GM18873 (cell line): ENCODE measurements around the gene ANKS1A.

Experiments
- ATAC-seq: cut with Tn5 transposase; IDR thresholded peaks from one replicate; pipeline ENCODE4 v1.9.1; 2021; ENCODE audit warnings: mild to moderate bottlenecking, moderate library complexity, moderate number of reproducible peaks; ENCODE audit not compliant: unreplicated experiment, low FRiP score

Gene ANKS1A

DNA sequence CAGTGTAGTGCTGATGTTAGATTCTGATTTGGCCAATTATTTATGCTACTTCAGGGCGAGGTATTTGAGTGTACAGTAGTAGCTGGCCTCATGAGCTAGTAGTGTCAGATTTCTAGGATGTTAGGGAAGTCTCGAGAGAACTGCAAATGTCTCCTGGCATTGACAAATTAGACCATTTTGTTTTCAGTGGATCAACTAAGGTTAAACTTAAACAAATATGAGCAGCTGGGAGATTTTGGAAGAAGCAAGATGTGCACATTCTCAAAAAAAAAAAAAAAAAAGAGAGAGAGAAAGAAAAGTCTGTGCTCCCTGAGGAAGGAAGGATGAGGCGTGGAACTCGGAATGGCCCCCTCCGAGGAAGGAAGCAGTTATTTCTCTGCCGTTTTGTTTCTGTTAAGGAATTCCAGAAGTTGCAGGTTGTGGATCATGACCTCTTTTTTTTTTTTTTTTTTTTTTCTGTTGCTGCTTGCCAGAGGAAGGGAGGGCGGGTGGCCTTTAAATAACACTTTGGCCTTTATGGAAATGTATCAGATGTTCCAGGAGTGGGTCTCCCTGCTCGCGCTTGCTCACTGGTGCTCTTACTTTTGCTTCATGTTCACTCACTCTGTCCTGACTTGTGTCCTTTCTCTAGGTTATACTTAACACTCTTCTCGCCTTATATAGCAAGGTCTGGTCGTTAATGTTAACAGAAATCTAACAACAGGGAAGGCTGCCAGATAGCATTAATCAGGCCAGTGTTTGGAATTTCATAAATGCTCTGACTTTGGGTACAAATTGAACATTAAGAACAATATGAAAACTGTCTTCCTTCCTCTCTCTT is 127.7 kb downstream of the ANKS1A start:
- ATAC-seq: no peak

DNA sequence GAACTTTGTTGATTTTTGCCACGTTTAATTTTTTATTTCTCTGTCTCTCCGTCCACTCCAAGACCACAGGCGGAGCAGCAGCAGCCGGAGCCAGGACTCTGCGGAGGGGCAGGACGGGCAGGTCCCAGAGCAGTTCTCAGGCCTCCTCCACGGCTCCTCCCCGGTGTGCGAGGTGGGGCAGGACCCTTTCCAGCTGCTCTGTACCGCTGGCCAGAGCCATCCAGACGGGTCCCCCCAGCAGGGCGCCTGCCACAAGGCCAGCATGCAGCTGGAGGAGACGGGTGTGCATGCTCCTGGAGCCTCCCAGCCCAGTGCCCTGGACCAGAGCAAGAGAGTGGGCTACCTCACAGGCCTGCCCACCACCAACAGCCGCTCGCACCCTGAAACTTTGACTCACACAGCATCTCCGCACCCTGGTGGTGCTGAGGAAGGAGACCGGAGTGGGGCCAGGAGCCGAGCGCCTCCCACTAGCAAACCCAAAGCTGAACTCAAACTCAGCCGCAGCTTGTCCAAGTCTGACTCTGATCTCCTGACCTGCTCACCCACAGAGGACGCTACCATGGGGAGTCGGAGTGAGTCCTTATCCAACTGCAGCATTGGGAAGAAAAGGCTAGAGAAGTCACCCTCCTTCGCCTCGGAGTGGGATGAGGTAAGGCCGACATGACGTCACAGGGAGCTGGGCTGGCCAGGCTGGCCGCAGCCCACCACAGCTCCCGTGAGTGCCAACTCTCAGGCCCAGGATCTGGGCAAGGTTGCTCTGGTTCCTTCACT is 128.5 kb downstream of the ANKS1A start:
- ATAC-seq: no peak

DNA sequence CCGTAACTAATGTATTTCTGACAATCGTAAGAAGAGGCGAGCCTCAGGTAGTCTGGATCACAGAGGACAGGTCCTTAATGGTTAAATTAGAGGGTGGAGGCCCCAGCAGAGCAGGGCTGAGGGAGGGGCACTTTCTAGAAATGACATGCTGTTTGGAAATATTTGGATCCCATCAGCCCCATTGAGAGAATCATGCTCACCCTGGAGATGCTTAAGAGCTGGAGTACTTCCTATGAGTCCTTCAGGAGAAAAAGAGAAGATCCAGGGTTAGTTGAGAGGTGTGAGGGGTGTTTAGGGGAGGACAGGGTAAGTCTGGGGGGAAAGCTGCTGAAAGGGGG is 129.1 kb downstream of the ANKS1A start:
- ATAC-seq: no peak

DNA sequence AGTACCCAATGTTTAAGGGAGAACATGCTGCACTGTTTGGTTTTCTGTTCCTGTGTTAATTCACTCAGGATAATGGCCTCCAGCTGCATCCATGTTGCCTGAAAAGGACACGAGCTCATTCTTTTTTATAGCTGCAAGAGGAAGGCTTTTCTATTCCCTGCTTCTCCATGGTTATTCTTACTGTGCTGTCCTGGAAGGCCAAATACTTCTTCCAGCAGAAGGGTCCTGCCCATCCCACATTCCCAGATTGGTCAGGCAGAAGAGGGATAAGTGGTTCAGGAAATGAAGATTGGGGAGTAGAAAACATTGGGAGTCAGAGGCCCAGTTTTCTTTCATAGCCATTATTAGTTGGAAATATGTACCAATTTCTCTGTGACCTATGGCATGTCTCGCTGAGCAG is 129.7 kb downstream of the ANKS1A start:
- no peak for ATAC-seq

GRCh38 chr6:35019171-35019570 is 130.1 kb downstream of the ANKS1A start:
- ATAC-seq: no peak

- no peak for ATAC-seq
These were observed 130.8 kb downstream of the ANKS1A start for GRCh38 chr6:35019831-35020230.

GRCh38 chr6:35021004-35021403 is 131.9 kb downstream of the ANKS1A start:
- no peak for ATAC-seq

DNA sequence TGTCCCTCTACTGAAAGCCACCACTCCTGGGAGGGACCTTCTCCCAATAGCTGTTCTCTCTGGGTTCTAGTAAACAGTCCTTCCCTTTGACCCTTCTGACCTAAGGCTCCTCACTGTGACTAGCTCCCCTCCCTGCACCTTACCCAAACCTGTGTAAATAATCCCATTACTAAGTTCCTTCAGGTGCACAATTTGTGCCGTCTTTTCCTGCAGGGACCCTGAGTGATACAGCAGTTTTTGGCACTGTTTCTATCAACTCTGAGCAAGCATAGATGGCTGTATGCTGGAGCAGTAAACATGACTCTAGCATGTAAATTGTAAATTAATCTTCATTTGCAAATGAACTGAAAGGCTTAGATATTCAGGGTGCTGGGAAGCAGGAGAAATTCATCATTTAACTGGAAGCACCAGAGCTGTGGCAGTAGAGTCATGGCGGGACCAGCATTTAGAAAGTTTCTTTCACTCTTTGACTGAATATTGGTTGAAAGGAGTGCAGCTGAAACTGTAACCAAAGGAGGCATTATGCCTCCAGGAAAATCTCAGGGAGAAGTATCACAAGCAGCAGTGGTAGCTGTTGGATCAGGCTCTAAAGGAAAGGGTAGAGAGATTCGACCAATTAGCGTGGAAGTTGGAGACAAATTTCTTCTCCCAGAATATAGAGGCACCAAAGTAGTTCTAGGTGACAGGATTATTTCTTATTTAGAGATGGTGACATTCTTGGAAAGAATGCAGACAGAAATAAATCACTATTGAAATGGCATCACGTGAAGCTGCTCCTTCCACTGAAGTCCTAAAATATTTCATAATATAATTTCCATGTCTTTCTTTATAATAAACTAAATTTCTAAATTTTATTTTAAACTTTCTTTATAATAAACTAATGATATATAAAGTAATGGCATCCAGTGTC is 134.3 kb downstream of the ANKS1A start:
- no peak for ATAC-seq

DNA sequence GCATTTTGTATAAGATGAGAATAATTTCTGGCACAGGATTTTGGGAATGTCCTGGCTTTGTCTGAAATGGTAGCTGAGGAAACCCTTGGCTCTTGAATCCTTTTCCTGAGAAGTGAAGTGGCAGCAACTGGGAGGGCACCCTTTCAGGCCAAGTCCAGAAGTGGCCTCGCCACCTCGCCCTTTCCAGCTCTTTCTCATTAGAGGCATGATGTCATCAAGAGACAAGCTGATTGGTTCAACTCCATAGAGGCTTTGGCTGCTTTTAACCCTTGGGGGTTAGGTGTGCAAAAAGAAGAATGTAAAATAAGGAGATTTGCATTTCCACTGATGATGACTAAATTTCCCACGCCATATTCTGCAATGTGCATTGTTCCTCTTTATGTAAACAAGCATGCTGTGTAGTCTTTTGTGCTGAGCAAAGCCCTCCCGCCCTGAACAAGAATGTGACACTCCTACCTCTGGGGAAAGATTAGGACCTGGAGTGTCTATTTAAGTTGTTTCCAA is 135.5 kb downstream of the ANKS1A start:
- no peak for ATAC-seq

GRCh38 chr6:35025232-35026188 is 136.5 kb downstream of the ANKS1A start:
- ATAC-seq: no peak

- ATAC-seq: no peak
These were observed 137.6 kb downstream of the ANKS1A start for GRCh38 chr6:35026434-35027222.

DNA sequence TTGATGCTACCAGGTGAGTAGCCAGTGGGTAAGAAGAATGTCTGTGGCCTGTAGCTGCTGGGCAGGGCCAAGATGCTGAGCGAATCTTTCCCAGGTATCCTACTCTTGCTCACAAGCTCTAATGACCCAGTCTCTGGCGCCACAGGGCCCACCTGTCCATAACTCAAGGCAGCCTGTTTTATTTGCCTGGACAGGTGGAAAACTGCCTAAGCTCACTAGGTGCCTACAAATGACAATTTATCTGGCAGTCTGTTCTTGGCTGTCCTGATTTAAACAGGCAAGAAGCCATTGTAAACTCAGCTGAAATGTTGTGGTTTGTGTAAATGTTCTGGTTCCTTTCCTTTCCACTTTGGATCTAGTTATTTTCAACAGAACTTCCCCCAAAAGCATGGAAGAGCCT is 138.8 kb downstream of the ANKS1A start:
- ATAC-seq: no peak

DNA sequence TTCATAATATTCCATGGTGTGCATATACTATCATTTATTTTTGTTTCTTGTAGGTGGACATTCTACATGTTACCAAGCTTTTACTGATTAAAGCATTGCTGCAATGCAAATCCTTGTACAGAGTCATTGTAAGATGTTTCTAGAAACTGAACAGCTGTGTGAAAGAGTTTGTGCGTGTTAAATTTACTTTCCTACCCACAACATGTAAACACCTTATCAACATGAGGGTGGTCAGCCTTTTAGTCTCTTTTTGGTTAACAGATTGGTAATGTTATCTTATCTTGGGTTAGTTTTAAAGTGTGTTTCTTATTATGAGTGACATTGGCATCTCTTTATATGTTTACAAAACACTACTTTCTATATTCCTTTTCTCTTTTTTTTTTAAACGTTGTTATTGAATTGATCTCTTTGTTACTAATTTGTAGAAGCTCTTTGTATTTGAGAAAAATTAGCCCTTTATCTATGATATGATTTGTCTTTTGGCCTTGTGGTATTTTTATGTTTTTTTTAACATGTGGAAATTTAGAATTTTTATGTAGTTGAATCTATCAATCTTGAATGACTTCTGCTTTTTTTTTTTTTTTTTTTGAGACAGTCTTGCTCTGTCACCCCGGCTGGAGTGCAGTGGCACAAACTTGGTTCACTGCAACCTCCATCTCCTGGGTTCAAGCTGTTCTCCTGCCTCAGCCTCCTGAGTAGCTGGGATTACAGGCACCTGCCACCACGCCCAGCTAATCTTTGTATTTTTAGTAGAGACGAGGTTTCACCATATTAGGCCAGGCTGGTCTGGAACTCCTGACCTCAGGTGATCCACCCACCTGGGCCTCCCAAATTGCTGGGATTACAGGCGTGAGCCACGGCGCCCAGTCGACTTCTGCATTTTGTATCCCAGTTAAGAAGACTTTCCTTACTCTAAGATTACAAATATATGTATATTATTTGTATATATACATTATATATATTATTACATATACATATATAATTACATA is 140.0 kb downstream of the ANKS1A start:
- no peak for ATAC-seq

DNA sequence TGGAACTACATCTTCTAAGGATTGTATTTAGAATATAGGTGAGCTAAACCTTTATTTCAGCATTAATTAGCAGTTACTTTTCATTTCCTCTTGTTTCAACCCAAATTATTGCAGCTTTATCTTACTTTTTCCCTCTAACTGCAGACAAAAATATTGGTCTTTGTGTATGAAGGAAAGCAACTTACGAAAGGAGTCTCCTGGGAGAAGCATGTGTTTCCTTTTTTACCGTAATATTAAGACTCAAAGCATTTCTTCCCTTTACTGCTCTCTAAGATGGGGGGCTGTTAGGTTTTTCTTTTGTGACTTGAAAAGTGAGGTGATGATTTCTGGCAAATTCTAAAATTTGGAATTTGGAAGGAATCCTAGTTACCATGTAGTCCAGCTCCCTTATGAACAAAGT is 141.0 kb downstream of the ANKS1A start:
- ATAC-seq: no peak

- ATAC-seq: no peak
These were observed 142.8 kb downstream of the ANKS1A start for GRCh38 chr6:35031611-35032529.

GRCh38 chr6:35033683-35034082 is 144.6 kb downstream of the ANKS1A start:
- ATAC-seq: no peak
